Stimulated activated naive CD8-positive, alpha-beta T cell treated with anti-CD3 and anti-CD28 coated beads, Interleukin-15, Interleukin-2, amounts not matched to agents 100 ng/mL and 50 ng/mL, for 24 hours (primary cell): ENCODE measurements around the gene AREG.
A peak's percentile ranks its signal among the peaks of the same experiment; 100 is the strongest.
"Not testable (repeated sequence)": the region's sequence is repeated elsewhere in the genome, so short reads cannot be mapped to it uniquely, and the experiment has no call there.

Source experiments
- H3K27ac Mint-ChIP-seq: one replicate; pipeline ENCODE4 v1.8.0; 2021; ENCODE audit warnings: mild to moderate bottlenecking, mixed read lengths
- H3K27me3 Mint-ChIP-seq: one replicate; pipeline ENCODE4 v1.8.0; 2021; ENCODE audit warnings: mixed read lengths
- H3K36me3 Mint-ChIP-seq: one replicate; pipeline ENCODE4 v1.8.0; 2021; ENCODE audit warnings: low read depth, mixed read lengths
- H3K4me1 Mint-ChIP-seq: one replicate; pipeline ENCODE4 v1.8.0; 2021; ENCODE audit warnings: low read depth, mixed read lengths
- H3K4me3 Mint-ChIP-seq: one replicate; pipeline ENCODE4 v1.8.0; 2021; ENCODE audit warnings: mild to moderate bottlenecking, mixed read lengths
- H3K9me3 Mint-ChIP-seq: one replicate; pipeline ENCODE4 v1.8.0; 2021; ENCODE audit warnings: mixed read lengths

AREG gene, protein sequence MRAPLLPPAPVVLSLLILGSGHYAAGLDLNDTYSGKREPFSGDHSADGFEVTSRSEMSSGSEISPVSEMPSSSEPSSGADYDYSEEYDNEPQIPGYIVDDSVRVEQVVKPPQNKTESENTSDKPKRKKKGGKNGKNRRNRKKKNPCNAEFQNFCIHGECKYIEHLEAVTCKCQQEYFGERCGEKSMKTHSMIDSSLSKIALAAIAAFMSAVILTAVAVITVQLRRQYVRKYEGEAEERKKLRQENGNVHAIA

DNA sequence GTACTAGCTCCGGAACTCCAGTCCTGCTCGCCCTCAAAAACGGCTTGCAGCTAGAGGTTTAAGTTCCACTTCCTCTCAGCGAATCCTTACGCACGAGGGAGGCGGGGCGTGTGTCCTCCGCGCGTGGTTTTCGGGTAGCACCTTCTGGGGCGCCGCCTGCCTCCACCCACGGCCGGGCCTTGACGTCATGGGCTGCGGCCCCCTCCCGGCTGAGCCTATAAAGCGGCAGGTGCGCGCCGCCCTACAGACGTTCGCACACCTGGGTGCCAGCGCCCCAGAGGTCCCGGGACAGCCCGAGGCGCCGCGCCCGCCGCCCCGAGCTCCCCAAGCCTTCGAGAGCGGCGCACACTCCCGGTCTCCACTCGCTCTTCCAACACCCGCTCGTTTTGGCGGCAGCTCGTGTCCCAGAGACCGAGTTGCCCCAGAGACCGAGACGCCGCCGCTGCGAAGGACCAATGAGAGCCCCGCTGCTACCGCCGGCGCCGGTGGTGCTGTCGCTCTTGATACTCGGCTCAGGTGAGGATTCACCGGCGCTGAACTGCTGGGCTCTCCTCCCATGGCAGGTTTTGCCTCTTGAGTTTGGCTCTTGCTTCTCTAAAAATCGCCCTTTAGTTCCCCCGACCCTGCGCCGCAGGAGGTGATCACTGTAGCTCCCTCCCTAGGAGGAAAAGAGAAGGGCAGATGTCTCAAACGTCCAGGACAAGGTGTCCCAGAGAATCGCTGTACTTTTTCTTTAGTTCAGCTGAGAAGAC lies at the start of gene AREG:
AREG (plus strand) TSS at position 246 of the 752 bp plus-strand sequence; CDS start at position 456, 210 bp downstream.
- H3K9me3 Mint-ChIP-seq: no peaks in the 10 kb centered on the region
- H3K4me3 Mint-ChIP-seq: peak within 1 kb of the TSS; percentile 85
- H3K36me3 Mint-ChIP-seq: peaks cover 4% of the 10 kb centered on the region
- H3K27me3 Mint-ChIP-seq: peaks cover 6% of the 10 kb centered on the region
- H3K4me1 Mint-ChIP-seq: peaks cover 13% of the 10 kb centered on the region
- peak within 1 kb of the TSS; percentile 74 for H3K27ac Mint-ChIP-seq

DNA sequence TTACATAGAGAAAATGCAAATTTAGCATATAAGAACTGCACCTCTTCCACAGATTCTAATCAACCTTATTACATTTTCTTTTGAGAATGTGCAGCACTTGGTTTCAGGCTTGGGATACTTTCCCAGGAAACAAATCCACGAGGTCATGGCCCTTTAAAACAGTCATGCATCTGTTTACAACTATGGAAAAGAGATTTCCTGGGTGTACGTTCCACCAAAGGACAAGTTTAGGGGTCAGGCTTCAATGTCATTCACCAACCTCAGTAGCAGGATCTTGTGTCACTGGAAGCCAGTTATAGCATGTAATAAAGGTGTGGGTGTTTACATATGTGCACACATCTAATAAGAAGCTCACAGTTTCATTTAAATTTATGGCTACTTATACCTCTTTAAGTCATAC lies 49.3 kb upstream of the AREG start:
- H3K27me3 Mint-ChIP-seq: no peaks in the 10 kb centered on the region
- no peaks in the 10 kb centered on the region for H3K36me3 Mint-ChIP-seq
- no peaks in the 10 kb centered on the region for H3K9me3 Mint-ChIP-seq
- H3K27ac Mint-ChIP-seq: no peak overlapping the region
- H3K4me3 Mint-ChIP-seq: no peak overlapping the region
- peaks cover 7% of the 10 kb centered on the region for H3K4me1 Mint-ChIP-seq

DNA sequence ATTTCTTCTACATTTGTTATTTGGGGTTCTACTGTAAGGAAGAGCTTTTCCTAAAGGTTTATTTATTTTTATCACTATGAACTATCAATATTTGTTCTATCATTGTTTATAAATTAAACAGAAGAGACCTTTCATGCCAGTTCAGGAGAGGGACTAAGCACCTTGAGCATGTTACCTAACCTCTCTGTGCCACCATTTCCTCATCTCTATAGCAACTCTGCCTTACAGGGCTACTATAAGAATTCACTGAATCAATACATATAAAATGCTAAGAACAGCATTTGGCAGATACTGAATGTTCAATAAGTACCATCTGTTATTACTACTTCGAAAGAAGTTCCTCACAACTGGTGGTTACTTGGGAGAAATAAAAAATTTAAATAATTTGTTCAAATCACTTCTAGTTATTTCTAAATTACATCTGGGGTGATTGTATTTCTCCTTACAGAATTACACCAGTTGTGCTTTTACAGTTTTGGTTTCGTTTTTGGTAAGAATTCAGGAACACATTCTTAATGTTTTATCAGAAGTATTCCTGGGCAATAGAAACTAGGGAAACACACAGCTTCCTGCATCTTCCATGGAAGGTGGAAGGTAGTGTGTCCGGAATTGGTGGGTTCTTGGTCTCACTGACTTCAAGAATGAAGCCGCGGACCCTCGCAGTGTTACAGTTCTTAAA lies 47.0 kb upstream of the AREG start:
- peak overlapping the region; percentile 96 for H3K27ac Mint-ChIP-seq
- H3K4me3 Mint-ChIP-seq: peak overlapping the region; percentile 98
- no peaks in the 10 kb centered on the region for H3K27me3 Mint-ChIP-seq
- H3K4me1 Mint-ChIP-seq: peaks cover 10% of the 10 kb centered on the region
- H3K36me3 Mint-ChIP-seq: no peaks in the 10 kb centered on the region
- H3K9me3 Mint-ChIP-seq: no peaks in the 10 kb centered on the region

DNA sequence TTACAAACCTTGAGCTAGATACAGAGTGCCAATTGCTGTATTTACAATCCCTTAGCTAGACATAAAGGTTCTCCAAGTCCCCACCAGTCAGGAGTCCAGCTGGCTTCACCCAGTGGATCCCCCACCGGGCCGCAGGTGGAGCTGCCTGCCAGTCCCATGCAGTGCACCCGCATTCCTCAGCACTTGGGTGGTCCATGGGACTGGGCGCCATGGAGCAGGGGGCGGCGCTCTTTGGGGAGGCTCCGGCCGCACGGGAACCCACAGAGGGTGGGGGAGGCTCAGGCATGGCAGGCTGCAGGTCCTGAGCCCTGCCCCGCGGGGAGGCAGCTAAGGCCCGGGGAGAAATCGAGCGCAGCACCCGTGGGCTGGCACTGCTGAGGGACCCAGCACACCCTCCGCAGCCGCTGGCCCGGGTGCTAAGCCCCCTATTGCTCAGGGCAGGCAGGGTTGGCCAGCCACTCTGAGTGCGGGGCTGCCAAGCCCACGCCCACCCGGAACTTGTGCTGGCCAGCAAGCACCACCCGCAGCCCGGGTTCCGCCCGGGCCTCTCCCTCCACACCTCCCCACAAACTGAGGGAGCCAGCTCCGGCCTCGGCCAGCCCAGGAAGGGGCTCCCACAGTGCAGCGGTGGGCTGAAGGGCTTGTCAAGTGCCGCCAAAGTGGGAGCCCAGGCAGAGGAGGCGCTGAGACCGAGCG lies 45.9 kb upstream of the AREG start:
- not testable (repeated sequence) for H3K9me3 Mint-ChIP-seq, H3K27ac Mint-ChIP-seq, H3K36me3 Mint-ChIP-seq, H3K27me3 Mint-ChIP-seq
- H3K4me3 Mint-ChIP-seq: peak overlapping the region; percentile 98
- peaks cover 11% of the 10 kb centered on the region for H3K4me1 Mint-ChIP-seq

DNA sequence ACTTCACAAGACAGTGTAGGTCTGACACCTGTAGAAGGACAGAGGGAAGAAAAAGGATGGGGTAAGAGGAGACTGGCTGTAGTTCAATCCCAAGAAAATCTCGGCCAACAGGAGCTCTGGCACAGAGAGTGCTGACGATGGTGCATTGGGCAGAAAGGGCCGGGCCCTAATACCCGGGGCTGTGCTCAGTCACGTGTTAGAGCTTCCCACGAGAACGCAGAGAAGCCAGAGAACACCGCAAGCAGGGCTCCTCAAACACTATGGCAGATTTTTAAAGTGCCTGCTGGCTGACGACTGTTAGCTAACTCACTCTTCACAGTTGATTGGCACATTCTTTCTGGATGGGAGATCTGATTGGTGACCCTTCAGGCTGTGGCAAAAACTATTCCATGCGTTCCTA lies 44.5 kb upstream of the AREG start:
- Mint-ChIP-seq H3K4me1 (peaks cover 11% of the 10 kb centered on the region), H3K27ac (no peak overlapping the region), H3K36me3 (no peaks in the 10 kb centered on the region), H3K9me3 (no peaks in the 10 kb centered on the region), H3K27me3 (no peaks in the 10 kb centered on the region), H3K4me3 (no peak overlapping the region)

DNA sequence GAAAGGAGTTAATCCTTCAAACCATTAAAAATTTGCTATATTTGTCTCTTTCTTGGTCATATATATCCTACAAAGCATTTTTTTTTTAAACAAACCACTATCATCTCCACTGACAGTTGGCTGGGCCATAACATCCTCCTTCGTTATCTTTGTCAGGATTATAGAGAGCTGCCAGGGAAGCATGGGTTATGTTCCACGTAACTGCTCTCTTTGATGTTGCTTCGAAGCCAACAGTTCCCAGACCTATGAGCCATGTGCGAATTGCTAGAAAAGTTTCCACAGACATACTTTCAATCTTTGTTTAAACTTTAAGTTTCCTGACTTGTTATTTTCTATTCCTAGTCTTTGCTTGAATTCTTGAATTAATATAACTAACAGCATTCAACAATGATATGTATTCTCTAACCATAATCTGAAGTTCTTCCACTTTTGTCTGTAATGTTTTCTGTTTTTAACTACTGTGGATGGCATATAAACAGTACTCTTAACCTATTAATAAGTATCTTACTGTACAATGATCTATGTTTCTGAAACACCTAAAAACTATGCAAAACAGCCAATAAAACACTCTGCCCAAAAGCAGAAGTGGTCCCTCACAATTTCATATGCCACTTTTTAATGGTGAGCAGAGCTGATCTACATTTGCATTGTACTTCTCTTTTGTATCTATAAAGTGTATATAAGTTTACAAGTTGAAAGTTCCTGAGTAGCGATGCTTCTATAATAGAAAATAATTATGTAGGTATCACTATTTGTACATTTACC lies 42.1 kb upstream of the AREG start:
- H3K27ac Mint-ChIP-seq: no peak overlapping the region
- no peaks in the 10 kb centered on the region for H3K27me3 Mint-ChIP-seq
- H3K36me3 Mint-ChIP-seq: no peaks in the 10 kb centered on the region
- H3K9me3 Mint-ChIP-seq: no peaks in the 10 kb centered on the region
- H3K4me1 Mint-ChIP-seq: peaks cover 11% of the 10 kb centered on the region
- H3K4me3 Mint-ChIP-seq: no peak overlapping the region

DNA sequence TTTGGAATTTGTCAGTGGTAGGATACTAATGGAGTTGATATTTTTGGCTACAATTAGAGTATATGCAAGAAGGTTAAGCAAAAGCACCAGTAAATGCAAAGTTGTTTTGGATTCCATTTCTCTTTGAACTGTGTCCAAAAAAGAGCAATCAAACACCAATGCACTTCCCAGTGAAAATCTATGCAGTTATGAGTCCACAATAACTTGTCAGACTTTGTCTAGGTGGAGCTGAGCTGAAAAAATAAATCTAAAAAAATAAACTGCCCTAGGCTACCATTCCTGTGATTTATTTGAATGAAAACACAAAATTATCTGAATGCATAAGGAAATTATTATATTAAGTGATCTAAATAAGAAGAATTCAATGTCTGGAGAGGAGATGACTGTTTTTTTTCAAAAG lies 37.0 kb upstream of the AREG start:
- no peak overlapping the region for H3K4me3 Mint-ChIP-seq
- no peaks in the 10 kb centered on the region for H3K36me3 Mint-ChIP-seq
- H3K9me3 Mint-ChIP-seq: no peaks in the 10 kb centered on the region
- no peak overlapping the region for H3K27ac Mint-ChIP-seq
- peaks cover 1% of the 10 kb centered on the region for H3K4me1 Mint-ChIP-seq
- no peaks in the 10 kb centered on the region for H3K27me3 Mint-ChIP-seq

DNA sequence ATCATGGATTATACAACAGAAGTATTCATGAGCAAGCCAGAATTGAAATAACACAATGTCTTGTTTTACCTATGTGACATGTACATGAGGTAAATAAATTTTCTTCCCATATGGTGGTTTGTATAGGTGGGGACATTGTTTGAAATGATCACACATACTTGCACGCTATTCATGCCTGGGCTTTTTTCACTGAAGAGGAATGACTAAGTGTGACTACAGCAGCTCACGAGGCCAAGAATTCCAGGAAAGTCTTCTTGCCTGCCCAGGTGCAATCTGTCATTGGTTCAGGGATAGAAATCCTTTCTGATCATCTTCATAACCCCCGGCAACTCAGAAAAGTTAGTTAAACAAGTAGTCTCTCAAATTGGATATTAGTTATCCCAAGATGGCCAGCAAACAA lies 36.3 kb upstream of the AREG start:
- no peak overlapping the region for H3K27ac Mint-ChIP-seq
- no peak overlapping the region for H3K4me3 Mint-ChIP-seq
- no peaks in the 10 kb centered on the region for H3K9me3 Mint-ChIP-seq
- no peaks in the 10 kb centered on the region for H3K36me3 Mint-ChIP-seq
- no peaks in the 10 kb centered on the region for H3K27me3 Mint-ChIP-seq
- no peaks in the 10 kb centered on the region for H3K4me1 Mint-ChIP-seq

DNA sequence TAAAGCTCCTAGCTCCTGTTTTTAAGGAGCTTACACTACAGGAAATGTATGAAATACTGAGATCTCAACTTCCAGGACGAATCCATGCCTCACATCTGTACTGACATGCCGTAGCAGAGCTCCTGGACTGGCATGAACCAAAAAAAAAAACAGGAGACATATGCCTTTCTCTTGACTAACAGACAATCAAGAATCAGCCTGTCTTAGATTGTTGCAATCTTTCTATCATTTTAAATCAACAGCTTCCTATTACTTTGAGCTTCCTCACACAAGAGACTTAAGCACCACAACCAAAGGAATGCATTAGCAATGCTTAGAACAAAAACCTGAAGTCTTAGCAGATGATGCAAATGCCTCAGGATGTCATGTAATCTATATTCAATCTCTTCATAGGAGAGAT lies 34.7 kb upstream of the AREG start:
- Mint-ChIP-seq H3K9me3 (no peaks in the 10 kb centered on the region), H3K27ac (no peak overlapping the region), H3K36me3 (no peaks in the 10 kb centered on the region)

DNA sequence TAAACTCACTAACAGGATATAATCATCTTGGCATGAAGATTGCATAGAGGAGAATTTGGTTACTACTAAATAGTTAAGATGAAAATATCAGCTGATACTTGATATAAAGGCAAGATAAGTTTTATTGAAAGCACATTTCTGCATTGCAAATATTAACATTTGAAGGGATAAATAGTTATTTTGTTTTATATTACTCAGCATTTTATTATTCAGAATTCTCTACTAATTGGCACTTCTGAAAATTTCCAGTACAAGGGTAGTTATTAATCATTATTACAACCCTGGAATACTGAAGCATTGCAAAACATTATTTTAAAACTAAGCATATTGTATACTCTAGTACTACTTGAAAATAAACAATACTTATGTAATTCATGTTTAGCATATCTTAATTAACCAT lies 32.7 kb upstream of the AREG start:
- Mint-ChIP-seq H3K4me1 (no peaks in the 10 kb centered on the region), H3K4me3 (no peak overlapping the region), H3K27me3 (peaks cover 4% of the 10 kb centered on the region), H3K9me3 (no peaks in the 10 kb centered on the region), H3K27ac (no peak overlapping the region), H3K36me3 (no peaks in the 10 kb centered on the region)

More for the DNA sequence above, 34.7 kb upstream of the AREG start:
- Mint-ChIP-seq H3K4me3 (no peak overlapping the region), H3K27me3 (peaks cover 4% of the 10 kb centered on the region), H3K4me1 (no peaks in the 10 kb centered on the region)

DNA sequence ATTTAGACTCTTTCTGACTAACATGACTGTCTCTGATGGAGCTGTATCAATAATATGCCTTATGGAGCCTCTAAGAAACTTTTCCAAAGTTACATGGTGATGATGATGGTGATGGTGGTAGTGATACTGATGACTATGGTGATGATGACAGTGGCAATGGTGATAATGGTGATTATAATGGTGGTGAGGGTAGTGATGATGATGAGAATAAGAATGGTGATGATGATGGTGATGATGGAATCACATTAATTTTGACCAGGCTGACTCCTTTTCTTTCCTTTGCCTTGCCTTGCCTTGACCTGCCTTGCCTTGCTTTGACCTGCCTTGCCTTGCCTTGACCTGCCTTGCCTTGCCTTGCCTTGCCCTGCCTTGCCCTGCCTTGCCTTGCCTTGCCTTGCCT lies 31.7 kb upstream of the AREG start:
- Mint-ChIP-seq H3K4me3 (no peak overlapping the region), H3K9me3 (no peaks in the 10 kb centered on the region), H3K4me1 (no peaks in the 10 kb centered on the region), H3K36me3 (no peaks in the 10 kb centered on the region), H3K27ac (no peak overlapping the region), H3K27me3 (peaks cover 8% of the 10 kb centered on the region)

DNA sequence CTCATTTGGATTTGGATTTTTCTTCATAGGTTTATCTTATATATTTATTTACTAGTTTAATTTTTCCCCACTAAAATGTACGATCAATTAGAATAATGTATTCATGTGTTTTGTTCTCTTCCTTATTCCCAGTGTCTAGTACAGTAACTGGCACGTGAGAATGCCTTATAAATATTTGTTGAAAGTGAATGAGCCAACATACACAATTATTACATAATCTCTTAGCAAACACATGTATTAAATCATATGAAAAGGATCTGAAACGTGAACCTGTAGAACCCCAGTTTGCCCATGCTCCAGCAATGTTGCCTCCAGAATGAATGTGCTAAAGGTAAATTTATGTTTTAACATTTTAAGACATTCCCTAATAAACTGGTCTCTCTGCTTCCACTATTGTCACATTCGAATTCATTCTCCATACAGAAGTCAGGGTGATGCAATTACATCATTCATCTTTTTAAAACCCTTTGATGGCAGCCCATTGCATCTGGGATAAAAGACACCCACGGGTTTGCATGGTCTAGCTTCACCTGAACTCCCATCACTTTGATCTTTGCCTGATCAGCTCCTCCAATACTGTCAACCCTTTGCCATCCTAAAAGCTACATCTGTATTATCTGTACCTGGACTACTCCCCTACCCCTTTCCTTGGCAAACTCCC lies 30.7 kb upstream of the AREG start:
- no peaks in the 10 kb centered on the region for H3K36me3 Mint-ChIP-seq
- H3K4me3 Mint-ChIP-seq: no peak overlapping the region
- no peaks in the 10 kb centered on the region for H3K9me3 Mint-ChIP-seq
- no peaks in the 10 kb centered on the region for H3K4me1 Mint-ChIP-seq
- peaks cover 8% of the 10 kb centered on the region for H3K27me3 Mint-ChIP-seq
- H3K27ac Mint-ChIP-seq: no peak overlapping the region

DNA sequence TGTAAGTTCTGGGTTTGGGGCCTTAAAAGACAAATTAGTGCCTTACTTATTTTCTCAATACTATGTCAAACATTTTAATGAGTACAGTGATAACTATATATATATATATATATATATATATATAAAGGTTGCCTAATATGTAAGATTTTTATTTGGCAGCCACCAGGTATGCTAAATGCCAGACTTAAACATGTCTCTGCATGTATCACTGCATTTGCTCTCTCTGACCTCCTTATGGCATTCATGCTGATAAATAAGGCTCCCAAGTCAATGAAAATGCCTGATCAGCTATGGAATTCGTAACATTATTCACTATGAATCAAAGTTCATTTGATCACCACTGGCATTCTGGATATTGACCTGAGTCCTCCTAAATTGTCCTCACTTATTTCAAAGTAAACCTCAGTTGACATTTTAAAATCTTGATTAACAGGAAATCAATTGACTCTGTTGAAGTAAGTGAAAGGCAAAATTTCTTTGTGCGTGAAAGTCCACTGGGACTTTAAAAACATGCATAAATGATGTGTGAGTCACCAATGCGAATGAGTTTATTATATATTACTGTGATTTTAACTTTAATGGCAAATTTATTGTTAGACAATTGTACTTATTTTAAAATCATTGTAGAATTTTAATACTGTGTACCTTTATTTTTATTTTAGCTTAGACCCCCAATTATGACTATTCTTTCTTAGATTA lies 29.2 kb upstream of the AREG start:
- Mint-ChIP-seq H3K27ac (no peak overlapping the region), H3K4me3 (no peak overlapping the region), H3K27me3 (peaks cover 8% of the 10 kb centered on the region), H3K36me3 (no peaks in the 10 kb centered on the region), H3K4me1 (no peaks in the 10 kb centered on the region), H3K9me3 (no peaks in the 10 kb centered on the region)
